ENCODE measurements around the gene PTPRD.

PTPRD gene

GRCh38 chr9:8738945-8739344, 1873.9 kb downstream of the PTPRD start:
- no peak for DNase-seq
- H3K27me3 Mint-ChIP-seq = peaks cover 2% of the 10 kb centered on the region
- H3K4me3 Mint-ChIP-seq = no peak overlapping the region
- no peaks in the 10 kb centered on the region for H3K36me3 Mint-ChIP-seq (ENCODE audit: low read depth)
- no peak overlapping the region for H3K27ac Mint-ChIP-seq
- no peaks in the 10 kb centered on the region for H3K9me3 Mint-ChIP-seq
- H3K4me1 Mint-ChIP-seq (ENCODE audit: low read depth) = no peaks in the 10 kb centered on the region

GRCh38 chr9:8736805-8737204, 1876.0 kb downstream of the PTPRD start:
- Mint-ChIP-seq H3K36me3 (ENCODE audit: low read depth) (no peaks in the 10 kb centered on the region), H3K27ac (no peak overlapping the region), H3K27me3 (peaks cover 6% of the 10 kb centered on the region), H3K9me3 (no peaks in the 10 kb centered on the region), H3K4me1 (ENCODE audit: low read depth) (no peaks in the 10 kb centered on the region), H3K4me3 (no peak overlapping the region)
- no peak for DNase-seq

- peaks cover 6% of the 10 kb centered on the region for H3K27me3 Mint-ChIP-seq
These were observed 1878.0 kb downstream of the PTPRD start for GRCh38 chr9:8734760-8735159.

GRCh38 chr9:8733131-8733954, 1879.5 kb downstream of the PTPRD start:
- no peak overlapping the region for H3K4me3 Mint-ChIP-seq

More at GRCh38 chr9:8734760-8735159, 1878.0 kb downstream of the PTPRD start:
- Mint-ChIP-seq H3K4me1 (ENCODE audit: low read depth) (no peaks in the 10 kb centered on the region), H3K9me3 (no peaks in the 10 kb centered on the region), H3K36me3 (ENCODE audit: low read depth) (no peaks in the 10 kb centered on the region), H3K27ac (no peak overlapping the region), H3K4me3 (no peak overlapping the region)
- no peak for DNase-seq

GRCh38 chr9:8732367-8733075, 1880.3 kb downstream of the PTPRD start:
- Mint-ChIP-seq H3K27ac (no peak overlapping the region), H3K9me3 (no peaks in the 10 kb centered on the region), H3K4me1 (ENCODE audit: low read depth) (no peaks in the 10 kb centered on the region), H3K4me3 (no peak overlapping the region), H3K27me3 (peaks cover 6% of the 10 kb centered on the region), H3K36me3 (ENCODE audit: low read depth) (no peaks in the 10 kb centered on the region)
- DNase-seq = no peak

More at GRCh38 chr9:8733131-8733954, 1879.5 kb downstream of the PTPRD start:
- Mint-ChIP-seq H3K27ac (no peak overlapping the region), H3K4me1 (ENCODE audit: low read depth) (no peaks in the 10 kb centered on the region), H3K27me3 (peaks cover 6% of the 10 kb centered on the region), H3K36me3 (ENCODE audit: low read depth) (no peaks in the 10 kb centered on the region), H3K9me3 (no peaks in the 10 kb centered on the region)
- no peak for DNase-seq

GRCh38 chr9:8730618-8731017, 1882.2 kb downstream of the PTPRD start:
- peaks cover 6% of the 10 kb centered on the region for H3K27me3 Mint-ChIP-seq
- no peak overlapping the region for H3K27ac Mint-ChIP-seq
- H3K9me3 Mint-ChIP-seq = no peaks in the 10 kb centered on the region
- no peaks in the 10 kb centered on the region for H3K4me1 Mint-ChIP-seq (ENCODE audit: low read depth)
- DNase-seq = no peak
- no peak overlapping the region for H3K4me3 Mint-ChIP-seq
- no peaks in the 10 kb centered on the region for H3K36me3 Mint-ChIP-seq (ENCODE audit: low read depth)

GRCh38 chr9:8728910-8729309, 1883.9 kb downstream of the PTPRD start:
- H3K27ac Mint-ChIP-seq = no peak overlapping the region
- no peak for DNase-seq
- no peaks in the 10 kb centered on the region for H3K9me3 Mint-ChIP-seq
- no peaks in the 10 kb centered on the region for H3K4me1 Mint-ChIP-seq (ENCODE audit: low read depth)
- H3K27me3 Mint-ChIP-seq = peaks cover 7% of the 10 kb centered on the region
- H3K36me3 Mint-ChIP-seq (ENCODE audit: low read depth) = no peaks in the 10 kb centered on the region
- no peak overlapping the region for H3K4me3 Mint-ChIP-seq

- H3K27ac Mint-ChIP-seq = no peak overlapping the region
- peaks cover 4% of the 10 kb centered on the region for H3K27me3 Mint-ChIP-seq
- no peaks in the 10 kb centered on the region for H3K9me3 Mint-ChIP-seq
- no peaks in the 10 kb centered on the region for H3K4me1 Mint-ChIP-seq (ENCODE audit: low read depth)
- H3K36me3 Mint-ChIP-seq (ENCODE audit: low read depth) = no peaks in the 10 kb centered on the region
- no peak for DNase-seq
- H3K4me3 Mint-ChIP-seq = no peak overlapping the region
These were observed 1885.6 kb downstream of the PTPRD start for GRCh38 chr9:8727191-8727590.

GRCh38 chr9:8726692-8727091, 1886.1 kb downstream of the PTPRD start:
- H3K36me3 Mint-ChIP-seq (ENCODE audit: low read depth) = no peaks in the 10 kb centered on the region
- H3K4me3 Mint-ChIP-seq = no peak overlapping the region
- peaks cover 4% of the 10 kb centered on the region for H3K27me3 Mint-ChIP-seq
- H3K9me3 Mint-ChIP-seq = no peaks in the 10 kb centered on the region
- H3K4me1 Mint-ChIP-seq (ENCODE audit: low read depth) = no peaks in the 10 kb centered on the region
- DNase-seq = no peak
- no peak overlapping the region for H3K27ac Mint-ChIP-seq

- DNase-seq = no peak
- H3K4me3 Mint-ChIP-seq = no peak overlapping the region
- no peaks in the 10 kb centered on the region for H3K36me3 Mint-ChIP-seq (ENCODE audit: low read depth)
- H3K27ac Mint-ChIP-seq = no peak overlapping the region
- no peaks in the 10 kb centered on the region for H3K4me1 Mint-ChIP-seq (ENCODE audit: low read depth)
- H3K9me3 Mint-ChIP-seq = no peaks in the 10 kb centered on the region
- peaks cover 4% of the 10 kb centered on the region for H3K27me3 Mint-ChIP-seq
These were observed 1887.2 kb downstream of the PTPRD start for GRCh38 chr9:8725635-8726034.

- no peaks in the 10 kb centered on the region for H3K4me1 Mint-ChIP-seq (ENCODE audit: low read depth)
- no peak overlapping the region for H3K4me3 Mint-ChIP-seq
- H3K36me3 Mint-ChIP-seq (ENCODE audit: low read depth) = no peaks in the 10 kb centered on the region
- no peak for DNase-seq
- H3K27ac Mint-ChIP-seq = no peak overlapping the region
- no peaks in the 10 kb centered on the region for H3K9me3 Mint-ChIP-seq
- peaks cover 4% of the 10 kb centered on the region for H3K27me3 Mint-ChIP-seq
These were observed 1888.4 kb downstream of the PTPRD start for GRCh38 chr9:8724284-8725018.

- H3K27me3 Mint-ChIP-seq = peaks cover 4% of the 10 kb centered on the region
- peaks cover 3% of the 10 kb centered on the region for H3K4me1 Mint-ChIP-seq (ENCODE audit: low read depth)
- no peaks in the 10 kb centered on the region for H3K9me3 Mint-ChIP-seq
- DNase-seq = no peak
- no peak overlapping the region for H3K4me3 Mint-ChIP-seq
- no peaks in the 10 kb centered on the region for H3K36me3 Mint-ChIP-seq (ENCODE audit: low read depth)
- H3K27ac Mint-ChIP-seq = no peak overlapping the region
These were observed 1889.6 kb downstream of the PTPRD start for GRCh38 chr9:8723195-8723594.

GRCh38 chr9:8719833-8720486, 1892.8 kb downstream of the PTPRD start:
- Mint-ChIP-seq H3K27ac (no peak overlapping the region), H3K36me3 (ENCODE audit: low read depth) (no peaks in the 10 kb centered on the region), H3K27me3 (peaks cover 4% of the 10 kb centered on the region), H3K9me3 (no peaks in the 10 kb centered on the region), H3K4me3 (no peak overlapping the region), H3K4me1 (ENCODE audit: low read depth) (peaks cover 3% of the 10 kb centered on the region)
- DNase-seq = no peak

GRCh38 chr9:8718121-8718725, 1894.6 kb downstream of the PTPRD start:
- H3K4me1 Mint-ChIP-seq (ENCODE audit: low read depth) = peaks cover 3% of the 10 kb centered on the region
- DNase-seq = no peak

More at GRCh38 chr9:8718121-8718725, 1894.6 kb downstream of the PTPRD start:
- no peak overlapping the region for H3K4me3 Mint-ChIP-seq
- H3K27me3 Mint-ChIP-seq = no peaks in the 10 kb centered on the region
- H3K27ac Mint-ChIP-seq = no peak overlapping the region
- H3K9me3 Mint-ChIP-seq = no peaks in the 10 kb centered on the region
- no peaks in the 10 kb centered on the region for H3K36me3 Mint-ChIP-seq (ENCODE audit: low read depth)

Measured in activated T-cell treated with anti-CD3 and anti-CD28 coated beads, Interleukin-2, amount 50 U/mL, for 24 hours (primary cell).